ENCODE measurements around the gene MREG.

GRCh38 chr2:216001216-216002100, 11.9 kb downstream of the MREG start:
- TF ChIP-seq TCF7 (IDR thresholded peaks at IDR 0.05; ENCODE audit: borderline replicate concordance), result no peak
- no peak for TF ChIP-seq ZNF695 (CRISPR knock-in tag; IDR thresholded peaks at IDR 0.05)

Measured in K562 (cell line).